Measurements from ENCODE around the gene GAB4.

Gene GAB4

DNA sequence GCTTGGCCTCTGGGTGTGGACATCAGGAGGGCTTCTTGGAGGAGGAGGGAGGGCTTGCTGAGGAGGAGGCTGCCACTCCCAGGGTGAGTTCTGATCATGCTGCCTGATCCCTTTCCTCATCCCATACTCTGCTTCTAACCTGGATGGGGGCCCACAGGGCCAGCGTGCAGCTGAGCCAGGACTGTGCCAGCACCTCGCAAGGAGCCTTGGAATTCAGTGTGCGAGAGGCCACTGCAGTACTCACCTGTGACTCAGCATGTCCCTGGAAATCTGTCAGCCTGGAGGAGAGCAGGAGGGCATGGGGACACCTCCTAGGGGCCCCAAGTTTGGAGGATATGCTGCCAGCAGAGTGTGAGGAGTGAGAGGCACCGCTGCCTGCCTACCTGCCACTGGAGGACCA, 4.2 kb upstream of the GAB4 start:
- no peak for TF ChIP-seq POLR2AphosphoS5 (IDR thresholded peaks at IDR 0.05; ENCODE audit: low read depth, low read length)
- TF ChIP-seq FOXP2 (optimal IDR thresholded peaks at IDR 0.05; ENCODE audit: borderline replicate concordance, extremely low read depth, extremely low read length, insufficient read depth), result no peak
- TF ChIP-seq, protein P1, sequence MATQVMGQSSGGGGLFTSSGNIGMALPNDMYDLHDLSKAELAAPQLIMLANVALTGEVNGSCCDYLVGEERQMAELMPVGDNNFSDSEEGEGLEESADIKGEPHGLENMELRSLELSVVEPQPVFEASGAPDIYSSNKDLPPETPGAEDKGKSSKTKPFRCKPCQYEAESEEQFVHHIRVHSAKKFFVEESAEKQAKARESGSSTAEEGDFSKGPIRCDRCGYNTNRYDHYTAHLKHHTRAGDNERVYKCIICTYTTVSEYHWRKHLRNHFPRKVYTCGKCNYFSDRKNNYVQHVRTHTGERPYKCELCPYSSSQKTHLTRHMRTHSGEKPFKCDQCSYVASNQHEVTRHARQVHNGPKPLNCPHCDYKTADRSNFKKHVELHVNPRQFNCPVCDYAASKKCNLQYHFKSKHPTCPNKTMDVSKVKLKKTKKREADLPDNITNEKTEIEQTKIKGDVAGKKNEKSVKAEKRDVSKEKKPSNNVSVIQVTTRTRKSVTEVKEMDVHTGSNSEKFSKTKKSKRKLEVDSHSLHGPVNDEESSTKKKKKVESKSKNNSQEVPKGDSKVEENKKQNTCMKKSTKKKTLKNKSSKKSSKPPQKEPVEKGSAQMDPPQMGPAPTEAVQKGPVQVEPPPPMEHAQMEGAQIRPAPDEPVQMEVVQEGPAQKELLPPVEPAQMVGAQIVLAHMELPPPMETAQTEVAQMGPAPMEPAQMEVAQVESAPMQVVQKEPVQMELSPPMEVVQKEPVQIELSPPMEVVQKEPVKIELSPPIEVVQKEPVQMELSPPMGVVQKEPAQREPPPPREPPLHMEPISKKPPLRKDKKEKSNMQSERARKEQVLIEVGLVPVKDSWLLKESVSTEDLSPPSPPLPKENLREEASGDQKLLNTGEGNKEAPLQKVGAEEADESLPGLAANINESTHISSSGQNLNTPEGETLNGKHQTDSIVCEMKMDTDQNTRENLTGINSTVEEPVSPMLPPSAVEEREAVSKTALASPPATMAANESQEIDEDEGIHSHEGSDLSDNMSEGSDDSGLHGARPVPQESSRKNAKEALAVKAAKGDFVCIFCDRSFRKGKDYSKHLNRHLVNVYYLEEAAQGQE (IDR thresholded peaks at IDR 0.05; ENCODE audit: insufficient read depth in 1 of 2, low read depth in 2 of 2, low read length in 2 of 2), result no peak
- no peak for TF ChIP-seq TAF1 (IDR thresholded peaks at IDR 0.05; ENCODE audit: borderline replicate concordance, insufficient read depth, low read length)

DNA sequence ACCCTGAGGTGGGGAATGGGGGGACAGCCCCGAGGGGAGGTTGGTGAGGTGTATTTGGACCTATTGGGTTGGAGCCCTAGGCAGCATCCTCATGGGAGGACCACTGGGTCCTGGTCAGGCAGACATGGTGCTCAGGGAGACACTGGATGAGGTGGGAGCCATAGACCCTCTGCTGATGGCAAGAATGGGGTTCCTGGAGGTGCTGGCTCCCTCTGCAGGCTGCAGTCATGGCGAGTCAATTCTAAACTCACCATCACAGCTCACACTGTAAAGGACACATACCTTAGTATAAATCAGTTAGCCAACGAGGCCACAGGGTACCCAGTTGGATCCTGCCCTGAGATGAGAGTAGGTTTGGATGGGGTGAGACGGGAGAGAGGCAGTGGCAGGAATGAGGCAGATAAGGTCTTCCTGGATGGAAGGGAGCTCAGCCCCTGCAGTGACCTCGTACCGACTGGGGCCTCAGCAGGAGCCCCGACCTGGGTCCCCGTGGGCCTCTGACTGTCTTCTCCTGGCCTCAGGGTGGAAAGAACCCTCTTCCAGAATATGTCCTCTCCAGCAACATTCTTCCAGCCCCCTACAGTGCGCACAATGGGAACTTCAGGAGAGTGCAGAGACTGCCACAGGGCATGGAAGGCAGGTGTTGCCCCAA, 1.7 kb upstream of the GAB4 start:
- TF ChIP-seq SIN3A (IDR thresholded peaks at IDR 0.05; ENCODE audit: borderline replicate concordance, insufficient read depth, low read length), result no peak
- TF ChIP-seq POLR2AphosphoS5 (IDR thresholded peaks at IDR 0.05; ENCODE audit: low read depth, low read length), result no peak
- TF ChIP-seq TAF1 (IDR thresholded peaks at IDR 0.05; ENCODE audit: borderline replicate concordance, insufficient read depth, low read length), result no peak
- TF ChIP-seq FOXP2 (optimal IDR thresholded peaks at IDR 0.05; ENCODE audit: borderline replicate concordance, extremely low read depth, extremely low read length, insufficient read depth), result no peak
- TF ChIP-seq, protein P1 (IDR thresholded peaks at IDR 0.05; ENCODE audit: insufficient read depth in 1 of 2, low read depth in 2 of 2, low read length in 2 of 2), result no peak

GRCh38 chr22:17007257-17007656, 765 bp downstream of the GAB4 start:
- no peak for TF ChIP-seq TAF1 (IDR thresholded peaks at IDR 0.05; ENCODE audit: borderline replicate concordance, insufficient read depth, low read length)
- no peak for TF ChIP-seq SIN3A (IDR thresholded peaks at IDR 0.05; ENCODE audit: borderline replicate concordance, insufficient read depth, low read length)
- TF ChIP-seq POLR2AphosphoS5 (IDR thresholded peaks at IDR 0.05; ENCODE audit: low read depth, low read length), result no peak
- TF ChIP-seq, protein P1 (IDR thresholded peaks at IDR 0.05; ENCODE audit: insufficient read depth in 1 of 2, low read depth in 2 of 2, low read length in 2 of 2), result no peak
- TF ChIP-seq FOXP2 (optimal IDR thresholded peaks at IDR 0.05; ENCODE audit: borderline replicate concordance, extremely low read depth, extremely low read length, insufficient read depth), result no peak

GRCh38 chr22:16989915-16990314, 18.1 kb downstream of the GAB4 start:
- TF ChIP-seq, protein P1 (IDR thresholded peaks at IDR 0.05; ENCODE audit: insufficient read depth in 1 of 2, low read depth in 2 of 2, low read length in 2 of 2), result no peak
- TF ChIP-seq TAF1 (IDR thresholded peaks at IDR 0.05; ENCODE audit: borderline replicate concordance, insufficient read depth, low read length) (no peak), SIN3A (IDR thresholded peaks at IDR 0.05; ENCODE audit: borderline replicate concordance, insufficient read depth, low read length) (no peak), POLR2AphosphoS5 (IDR thresholded peaks at IDR 0.05; ENCODE audit: low read depth, low read length) (no peak), FOXP2 (optimal IDR thresholded peaks at IDR 0.05; ENCODE audit: borderline replicate concordance, extremely low read depth, extremely low read length, insufficient read depth) (no peak)
